Astrocyte of the cerebellum (primary cell): ENCODE data around the gene HECTD4.
"Not testable (repeated sequence)": the region's sequence is repeated elsewhere in the genome, so short reads cannot be mapped to it uniquely, and the experiment has no call there.

ENCODE experiments used
- DNase-seq: peaks from one replicate; pipeline ENCODE4 v3.0.0-alpha.2; 2011; ENCODE audit warnings: low read depth
- H3K4me3 ChIP-seq: 2 replicates; pipeline ENCODE4 v1.5.1; 2011; ENCODE audit warnings: mild to moderate bottlenecking, low read depth, low read length, moderate library complexity
- CTCF ChIP-seq: IDR thresholded peaks from 2 replicates; pipeline ENCODE4 v1.5.1; 2012; ENCODE audit warnings: low read length, low read depth, moderate library complexity, mild to moderate bottlenecking; ENCODE audit errors: missing control alignments
- in situ Hi-C: cut with HindIII; loops from 2 replicates; pipeline ENCODE4 v1.10.0; 2017; ENCODE audit warnings: low sequenced_read_pairs

HECTD4 gene

GRCh38 chr12:112159146-112159541, 223.1 kb downstream of the HECTD4 start:
- no peak for DNase-seq
- TF ChIP-seq CTCF = no peak
- no peak overlapping the region for H3K4me3 ChIP-seq
- in situ Hi-C loops = no loop called here

GRCh38 chr12:112158461-112159145, 223.6 kb downstream of the HECTD4 start:
- DNase-seq, H3K4me3 ChIP-seq, in situ Hi-C loops: not testable (repeated sequence)

GRCh38 chr12:112153893-112154219, 228.4 kb downstream of the HECTD4 start:
- no peak for DNase-seq
- in situ Hi-C loops = no loop called here
- no peak for TF ChIP-seq CTCF
- no peak overlapping the region for H3K4me3 ChIP-seq

GRCh38 chr12:112153181-112153892, 228.9 kb downstream of the HECTD4 start:
- no peak for DNase-seq
- no peak for TF ChIP-seq CTCF
- in situ Hi-C loops = no loop called here
- H3K4me3 ChIP-seq = no peak overlapping the region

GRCh38 chr12:112151766-112152541, 230.3 kb downstream of the HECTD4 start:
- in situ Hi-C loops = no loop called here
- DNase-seq = no peak
- no peak overlapping the region for H3K4me3 ChIP-seq
- no peak for TF ChIP-seq CTCF

- no peak for DNase-seq
- H3K4me3 ChIP-seq = no peak overlapping the region
- TF ChIP-seq CTCF = no peak
- in situ Hi-C loops = no loop called here
Observed at GRCh38 chr12:112149596-112149995, 232.6 kb downstream of the HECTD4 start.
